Measurements from ENCODE around the gene TOX4.
"Not testable (repeated sequence)": the region's sequence is repeated elsewhere in the genome, so short reads cannot be mapped to it uniquely, and the experiment has no call there.

TOX4 gene

DNA sequence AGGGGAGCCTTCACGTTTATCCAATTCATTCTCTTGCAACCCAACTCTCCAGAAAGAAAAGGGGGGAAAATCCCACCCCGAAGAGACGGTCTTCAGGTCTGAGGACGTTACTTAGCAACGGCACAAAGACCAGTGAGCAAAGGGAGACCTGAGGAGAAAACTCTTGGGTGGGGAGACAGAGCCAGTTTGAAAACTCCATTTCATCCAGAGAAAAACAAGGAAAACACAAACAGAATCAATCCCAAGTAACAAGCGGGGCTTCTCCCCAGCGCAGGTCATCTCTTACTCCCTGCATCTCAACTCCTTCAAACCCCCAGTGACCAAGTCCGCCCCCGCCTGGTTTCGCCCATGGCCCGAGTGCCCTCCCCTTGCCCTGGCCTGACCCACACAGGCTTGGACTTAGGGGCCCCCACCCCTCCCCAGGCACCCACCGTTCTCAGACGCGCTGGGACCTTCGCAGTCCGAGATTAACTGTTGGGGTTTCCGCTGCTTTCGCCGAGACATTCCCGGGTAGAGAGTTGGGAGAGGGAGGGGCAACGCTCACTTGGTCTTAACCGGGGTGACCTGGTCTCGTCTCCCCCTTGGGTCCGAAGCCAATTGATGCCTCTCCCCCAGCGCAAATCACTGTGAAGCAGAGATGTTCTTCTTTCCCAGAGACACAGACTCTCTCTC is 59.6 kb downstream of the TOX4 start:
- DNase-seq: no peak

DNA sequence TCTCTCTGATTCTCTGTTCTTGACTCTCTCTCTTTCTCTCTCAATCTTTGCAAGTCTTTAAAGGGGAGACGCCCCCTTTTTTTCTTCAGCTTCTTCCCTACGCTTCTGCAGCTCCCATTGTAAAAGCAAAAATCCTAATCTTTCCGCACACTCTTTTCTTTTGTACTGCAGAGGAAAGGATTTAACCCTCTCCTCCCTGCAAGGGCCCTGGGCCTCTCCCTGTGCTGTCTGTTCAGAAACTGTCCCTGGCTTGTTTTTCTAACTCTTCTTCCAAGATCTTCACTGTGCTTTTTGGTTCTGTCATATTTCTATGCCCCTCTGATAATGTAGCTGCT is 60.1 kb downstream of the TOX4 start:
- no peak for DNase-seq

- no peak for DNase-seq
Measured at GRCh38 chr14:21539189-21539940, 62.4 kb downstream of the TOX4 start.

DNA sequence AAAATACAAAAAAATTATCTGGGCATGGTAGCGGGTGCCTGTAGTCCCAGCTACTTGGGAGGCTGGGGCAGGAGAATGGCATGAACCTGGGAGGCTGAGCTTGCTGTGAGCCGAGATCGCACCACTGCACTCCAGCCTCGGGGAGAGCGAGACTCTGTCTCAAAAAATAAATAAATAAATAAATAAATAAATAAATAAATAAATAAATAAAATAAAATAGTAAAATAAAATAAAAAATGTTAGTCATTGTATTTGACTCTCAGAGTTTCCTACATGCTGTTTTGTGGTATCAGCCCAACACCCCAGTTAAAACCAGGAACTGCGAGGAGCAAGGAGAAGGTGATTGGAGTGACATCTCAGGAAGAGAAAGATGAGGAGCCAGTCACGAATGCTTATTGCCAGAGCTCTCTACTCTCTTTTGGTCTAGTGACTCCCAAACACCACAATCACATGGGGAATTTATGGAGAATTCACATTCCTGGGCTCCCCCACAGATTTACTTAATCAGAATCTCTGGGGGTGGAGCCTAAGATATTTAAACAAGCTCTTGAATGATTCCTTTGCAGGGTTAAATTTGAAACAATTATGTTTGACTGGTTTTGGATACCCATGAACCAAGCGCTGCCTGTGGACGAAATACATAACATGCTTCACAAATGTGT is 64.5 kb downstream of the TOX4 start:
- DNase-seq: no peak

GRCh38 chr14:21543521-21543960 is 66.5 kb downstream of the TOX4 start:
- DNase-seq: no peak

- DNase-seq: no peak
Measured at GRCh38 chr14:21543963-21544362, 67.0 kb downstream of the TOX4 start.

DNA sequence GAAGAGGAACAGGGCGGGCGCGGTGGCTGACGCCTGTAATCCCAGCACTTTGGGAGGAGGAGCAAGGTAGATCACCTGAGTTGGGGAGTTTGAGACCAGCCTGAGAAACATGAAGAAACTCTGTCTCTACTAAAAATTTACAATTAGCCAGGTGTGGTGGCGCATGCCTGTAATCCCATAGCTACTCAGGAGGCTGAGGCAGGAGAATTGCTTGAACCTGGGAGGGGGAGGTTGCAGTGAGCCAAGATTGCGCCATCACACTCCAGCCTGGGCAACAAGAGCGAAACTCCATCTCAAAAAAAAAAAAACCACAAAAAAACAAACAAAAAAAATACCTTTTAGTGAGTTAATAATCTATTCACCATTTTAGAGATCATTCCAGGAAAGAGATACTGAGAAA is 67.6 kb downstream of the TOX4 start:
- DNase-seq: not testable (repeated sequence)

All from NK-92 treated with Interleukin-12 subunit alpha and Interleukin-12 subunit beta, amount 100 ng/mL, for 24 hours (cell line).